ENCODE results near the gene AJAP1. TPM values are rescaled to one million over a fixed set of nuclear protein-coding genes. Genes with fewer than 3 reads are reported as not detected.

AJAP1 gene
- total RNA-seq, 1 experiment from 2014 or later, result 15.1 TPM

- peak; percentile 87 for DNase-seq
- Histone ChIP-seq H3K36me3 (replicated peaks; ENCODE audit: control insufficient read depth, insufficient read depth, low read length) (no peaks in the 10 kb centered on the region), H3K4me3 (ENCODE audit: insufficient read depth, low read depth, low read length) (no peak overlapping the region), H3K27me3 (ENCODE audit: control insufficient read depth, insufficient read depth, low read length) (no peaks in the 10 kb centered on the region; the same call in 1 of the 2 replicates)
Observed at GRCh38 chr1:4755301-4755845, 101.0 kb downstream of the AJAP1 start.

- no peaks in the 10 kb centered on the region; the same call in 1 of the 2 replicates for H3K27me3 ChIP-seq (ENCODE audit: control insufficient read depth, insufficient read depth, low read length)
- no peak overlapping the region for H3K4me3 ChIP-seq (ENCODE audit: insufficient read depth, low read depth, low read length)
- no peaks in the 10 kb centered on the region for H3K36me3 ChIP-seq (replicated peaks; ENCODE audit: control insufficient read depth, insufficient read depth, low read length)
- DNase-seq, result no peak
Observed at GRCh38 chr1:4755864-4756504, 101.6 kb downstream of the AJAP1 start.

- Histone ChIP-seq H3K36me3 (replicated peaks; ENCODE audit: control insufficient read depth, insufficient read depth, low read length) (no peaks in the 10 kb centered on the region), H3K4me3 (ENCODE audit: insufficient read depth, low read depth, low read length) (no peak overlapping the region), H3K27me3 (ENCODE audit: control insufficient read depth, insufficient read depth, low read length) (no peaks in the 10 kb centered on the region)
- DNase-seq, result no peak
Observed at GRCh38 chr1:4756851-4757580, 102.6 kb downstream of the AJAP1 start.

- no peaks in the 10 kb centered on the region for H3K36me3 ChIP-seq (replicated peaks; ENCODE audit: control insufficient read depth, insufficient read depth, low read length)
- H3K27me3 ChIP-seq (ENCODE audit: control insufficient read depth, insufficient read depth, low read length), result no peaks in the 10 kb centered on the region
- no peak overlapping the region for H3K4me3 ChIP-seq (ENCODE audit: insufficient read depth, low read depth, low read length)
- no peak for DNase-seq
Observed at GRCh38 chr1:4759671-4760070, 105.3 kb downstream of the AJAP1 start.

- no peak for DNase-seq
- Histone ChIP-seq H3K27me3 (ENCODE audit: control insufficient read depth, insufficient read depth, low read length) (no peaks in the 10 kb centered on the region), H3K4me3 (ENCODE audit: insufficient read depth, low read depth, low read length) (no peak overlapping the region), H3K36me3 (replicated peaks; ENCODE audit: control insufficient read depth, insufficient read depth, low read length) (no peaks in the 10 kb centered on the region)
Observed at GRCh38 chr1:4760088-4760487, 105.7 kb downstream of the AJAP1 start.

- Histone ChIP-seq H3K4me3 (ENCODE audit: insufficient read depth, low read depth, low read length) (no peak overlapping the region), H3K27me3 (ENCODE audit: control insufficient read depth, insufficient read depth, low read length) (no peaks in the 10 kb centered on the region), H3K36me3 (replicated peaks; ENCODE audit: control insufficient read depth, insufficient read depth, low read length) (no peaks in the 10 kb centered on the region)
- no peak for DNase-seq
Observed at GRCh38 chr1:4761324-4761723, 106.9 kb downstream of the AJAP1 start.

GRCh38 chr1:4762146-4762545 lies 107.7 kb downstream of the AJAP1 start:
- Histone ChIP-seq H3K36me3 (replicated peaks; ENCODE audit: control insufficient read depth, insufficient read depth, low read length) (no peaks in the 10 kb centered on the region), H3K27me3 (ENCODE audit: control insufficient read depth, insufficient read depth, low read length) (no peaks in the 10 kb centered on the region), H3K4me3 (ENCODE audit: insufficient read depth, low read depth, low read length) (no peak overlapping the region)
- no peak for DNase-seq

- no peak for DNase-seq
- H3K27me3 ChIP-seq (ENCODE audit: control insufficient read depth, insufficient read depth, low read length), result no peaks in the 10 kb centered on the region
- H3K36me3 ChIP-seq (replicated peaks; ENCODE audit: control insufficient read depth, insufficient read depth, low read length), result no peaks in the 10 kb centered on the region
- no peak overlapping the region for H3K4me3 ChIP-seq (ENCODE audit: insufficient read depth, low read depth, low read length)
Observed at GRCh38 chr1:4767308-4767707, 112.9 kb downstream of the AJAP1 start.

GRCh38 chr1:4768553-4768952 lies 114.1 kb downstream of the AJAP1 start:
- Histone ChIP-seq H3K4me3 (ENCODE audit: insufficient read depth, low read depth, low read length) (no peak overlapping the region), H3K27me3 (ENCODE audit: control insufficient read depth, insufficient read depth, low read length) (no peaks in the 10 kb centered on the region), H3K36me3 (replicated peaks; ENCODE audit: control insufficient read depth, insufficient read depth, low read length) (no peaks in the 10 kb centered on the region)
- no peak for DNase-seq

GRCh38 chr1:4769516-4770280 lies 115.3 kb downstream of the AJAP1 start:
- Histone ChIP-seq H3K4me3 (ENCODE audit: insufficient read depth, low read depth, low read length) (no peak overlapping the region), H3K27me3 (ENCODE audit: control insufficient read depth, insufficient read depth, low read length) (no peaks in the 10 kb centered on the region), H3K36me3 (replicated peaks; ENCODE audit: control insufficient read depth, insufficient read depth, low read length) (no peaks in the 10 kb centered on the region)
- DNase-seq, result no peak

GRCh38 chr1:4770713-4771112 lies 116.3 kb downstream of the AJAP1 start:
- DNase-seq, result no peak
- no peak overlapping the region for H3K4me3 ChIP-seq (ENCODE audit: insufficient read depth, low read depth, low read length)
- no peaks in the 10 kb centered on the region for H3K36me3 ChIP-seq (replicated peaks; ENCODE audit: control insufficient read depth, insufficient read depth, low read length)
- H3K27me3 ChIP-seq (ENCODE audit: control insufficient read depth, insufficient read depth, low read length), result no peaks in the 10 kb centered on the region

- no peaks in the 10 kb centered on the region for H3K36me3 ChIP-seq (replicated peaks; ENCODE audit: control insufficient read depth, insufficient read depth, low read length)
- no peak overlapping the region for H3K4me3 ChIP-seq (ENCODE audit: insufficient read depth, low read depth, low read length)
- DNase-seq, result no peak
- no peaks in the 10 kb centered on the region for H3K27me3 ChIP-seq (ENCODE audit: control insufficient read depth, insufficient read depth, low read length)
Observed at GRCh38 chr1:4771267-4771666, 116.9 kb downstream of the AJAP1 start.

- no peak for DNase-seq
- H3K36me3 ChIP-seq (replicated peaks; ENCODE audit: control insufficient read depth, insufficient read depth, low read length), result no peaks in the 10 kb centered on the region
Observed at GRCh38 chr1:4771721-4772120, 117.3 kb downstream of the AJAP1 start.

GRCh38 chr1:4772294-4773010 lies 118.0 kb downstream of the AJAP1 start:
- no peaks in the 10 kb centered on the region for H3K36me3 ChIP-seq (replicated peaks; ENCODE audit: control insufficient read depth, insufficient read depth, low read length)
- no peak overlapping the region for H3K4me3 ChIP-seq (ENCODE audit: insufficient read depth, low read depth, low read length)
- no peak for DNase-seq
- H3K27me3 ChIP-seq (ENCODE audit: control insufficient read depth, insufficient read depth, low read length), result no peaks in the 10 kb centered on the region

More at GRCh38 chr1:4771721-4772120, 117.3 kb downstream of the AJAP1 start:
- H3K27me3 ChIP-seq (ENCODE audit: control insufficient read depth, insufficient read depth, low read length), result no peaks in the 10 kb centered on the region
- H3K4me3 ChIP-seq (ENCODE audit: insufficient read depth, low read depth, low read length), result no peak overlapping the region

Data from H7 (cell line).